ENCODE results near the gene TMEM31. TPM values are rescaled to one million over a fixed set of nuclear protein-coding genes. Genes with fewer than 3 reads are reported as not detected.

Gene TMEM31
- total RNA-seq, 2 experiments from 2014 or later, result not detected

- Histone ChIP-seq H3K27me3 (ENCODE audit: control insufficient read depth in 1 of 2, insufficient read depth in 2 of 2, low read length in 2 of 2) (no peaks in the 10 kb centered on the region), H3K9me3 (ENCODE audit: control insufficient read depth in 1 of 2, insufficient read depth in 1 of 2, low read length in 2 of 2) (no peaks in the 10 kb centered on the region), H3K4me1 (ENCODE audit: insufficient read depth, low read length) (no peaks in the 10 kb centered on the region), H3K36me3 (ENCODE audit: insufficient read depth, low read length) (no peaks in the 10 kb centered on the region), H3K27ac (ENCODE audit: low read depth in 1 of 2, low read length in 2 of 2) (no peak overlapping the region), H3K4me3 (ENCODE audit: low read length) (no peak overlapping the region)
- ChIA-PET CTCF (no interaction called here), POLR2A (no interaction called here)
- no peak overlapping the region for H3K27ac Mint-ChIP-seq
- H3K4me1 Mint-ChIP-seq (ENCODE audit: low read depth), result no peaks in the 10 kb centered on the region
- H3K36me3 Mint-ChIP-seq (ENCODE audit: low read depth), result no peaks in the 10 kb centered on the region
- TF ChIP-seq CTCF (IDR thresholded peaks at IDR 0.05), result no peak
- intact Hi-C loops (cut with DNase I, micrococcal nuclease), result no loop called here
- no peak overlapping the region for H3K4me3 Mint-ChIP-seq
- DNase-seq (no peak), ATAC-seq (ENCODE audit: poor library complexity) (no peak)
- no peaks in the 10 kb centered on the region for H3K9me3 Mint-ChIP-seq
- peaks cover 4% of the 10 kb centered on the region for H3K27me3 Mint-ChIP-seq
Observed at GRCh38 chrX:103742339-103742738, 31.6 kb downstream of the TMEM31 start.

GRCh38 chrX:103747163-103747562, 36.5 kb downstream of the TMEM31 start:
- intact Hi-C loops (cut with DNase I, micrococcal nuclease), result no loop called here
- Mint-ChIP-seq H3K4me1 (ENCODE audit: low read depth) (no peaks in the 10 kb centered on the region), H3K27ac (no peak overlapping the region), H3K27me3 (peaks cover 4% of the 10 kb centered on the region), H3K4me3 (no peak overlapping the region), H3K36me3 (ENCODE audit: low read depth) (no peaks in the 10 kb centered on the region), H3K9me3 (no peaks in the 10 kb centered on the region)
- ChIA-PET POLR2A (no interaction called here), CTCF (no interaction called here)
- Histone ChIP-seq H3K27me3 (ENCODE audit: control insufficient read depth in 1 of 2, insufficient read depth in 2 of 2, low read length in 2 of 2) (no peaks in the 10 kb centered on the region), H3K4me3 (ENCODE audit: low read length) (no peak overlapping the region), H3K27ac (ENCODE audit: low read depth in 1 of 2, low read length in 2 of 2) (no peak overlapping the region), H3K9me3 (ENCODE audit: control insufficient read depth in 1 of 2, insufficient read depth in 1 of 2, low read length in 2 of 2) (no peaks in the 10 kb centered on the region), H3K36me3 (ENCODE audit: insufficient read depth, low read length) (no peaks in the 10 kb centered on the region), H3K4me1 (ENCODE audit: insufficient read depth, low read length) (no peaks in the 10 kb centered on the region)
- DNase-seq, result no peak
- TF ChIP-seq CTCF (IDR thresholded peaks at IDR 0.05), result no peak
- no peak for ATAC-seq (ENCODE audit: poor library complexity)

- ATAC-seq (ENCODE audit: poor library complexity) (no peak), DNase-seq (no peak)
- H3K9me3 ChIP-seq (ENCODE audit: control insufficient read depth in 1 of 2, insufficient read depth in 1 of 2, low read length in 2 of 2), result no peaks in the 10 kb centered on the region
- H3K4me3 Mint-ChIP-seq, result no peak overlapping the region
- intact Hi-C loops (cut with DNase I, micrococcal nuclease), result no loop called here
- no peaks in the 10 kb centered on the region for H3K36me3 Mint-ChIP-seq (ENCODE audit: low read depth)
- peaks cover 3% of the 10 kb centered on the region for H3K9me3 Mint-ChIP-seq
- H3K4me3 ChIP-seq (ENCODE audit: low read length), result no peak overlapping the region
- POLR2A ChIA-PET, result no interaction called here
- no peak for TF ChIP-seq CTCF (IDR thresholded peaks at IDR 0.05)
- no peaks in the 10 kb centered on the region for H3K27me3 ChIP-seq (ENCODE audit: control insufficient read depth in 1 of 2, insufficient read depth in 2 of 2, low read length in 2 of 2)
- H3K27ac Mint-ChIP-seq, result no peak overlapping the region
- CTCF ChIA-PET, result no interaction called here
- no peak overlapping the region for H3K27ac ChIP-seq (ENCODE audit: low read depth in 1 of 2, low read length in 2 of 2)
- H3K4me1 ChIP-seq (ENCODE audit: insufficient read depth, low read length), result no peaks in the 10 kb centered on the region
- no peaks in the 10 kb centered on the region for H3K36me3 ChIP-seq (ENCODE audit: insufficient read depth, low read length)
- H3K27me3 Mint-ChIP-seq, result no peaks in the 10 kb centered on the region
- no peaks in the 10 kb centered on the region for H3K4me1 Mint-ChIP-seq (ENCODE audit: low read depth)
Observed at GRCh38 chrX:103754401-103754800, 43.7 kb downstream of the TMEM31 start.
